Esophagus squamous epithelium (tissue), 5 donors: Measurements from ENCODE around the gene C9orf153. TPM values are rescaled to one million over a fixed set of nuclear protein-coding genes. Genes with fewer than 3 reads are reported as not detected.

Experiments used
- DNase-seq: peaks from one replicate; lab custom pipeline; 2025; lab: John Stamatoyannopoulos, UW
- H3K27ac ChIP-seq, 4 donors: fragments of 200-600 bp; sonication (generic); one replicate each; pipeline ENCODE4 v1.5.1; 2016 to 2019; ENCODE audit warnings: mild to moderate bottlenecking in 1 of 4
- H3K27me3 ChIP-seq, 4 donors: fragments of 200-600 bp; sonication (generic); 1 replicate in 3 of 4; 2 replicates in 1 of 4; pipeline versions ENCODE4 v1.5.1 to v1.6.0; 2017 to 2021; ENCODE audit warnings: antibody characterized with exemption in 1 of 4
- H3K36me3 ChIP-seq, 3 donors: fragments of 200-600 bp; sonication (generic); one replicate each; pipeline ENCODE4 v1.5.1; 2016 to 2019
- H3K4me1 ChIP-seq, 3 donors: fragments of 200-600 bp; sonication (generic); one replicate each; pipeline ENCODE4 v1.5.1; 2017 to 2019
- H3K4me3 ChIP-seq, 4 donors: fragments of 200-600 bp; sonication (generic); 1 replicate in 3 of 4; 2 replicates in 1 of 4; pipeline ENCODE4 v1.5.1; 2016 to 2019; ENCODE audit warnings: mild to moderate bottlenecking in 2 of 4, moderate library complexity in 1 of 4
- H3K9me3 ChIP-seq, 3 donors: fragments of 200-600 bp; sonication (generic); one replicate each; pipeline ENCODE4 v1.5.1; 2016 to 2019
- POLR2A ChIP-seq, 4 donors: fragments of 450-650 bp; IDR thresholded peaks; one replicate each; pipeline ENCODE4 v1.6.1; 2017; ENCODE audit warnings: antibody characterized with exemption in 4 of 4, mild to moderate bottlenecking in 4 of 4, moderate library complexity in 3 of 4
- WGBS, 2 donors: methylation state at CpG; one replicate each; pipeline ENCODE4 v1.1.5; 2018; 5-methylcytosine and 5-hydroxymethylcytosine counted together
- intact Hi-C: fragments of 100-400 bp; cut with DNase I; formaldehyde crosslinking; loops from one replicate; pipeline ENCODE4 v1.15.0; 2022
- total RNA-seq, 4 donors: library from RNA; depleted of rRNA; stranded (reverse); fragments of >200 nt; gene quantifications; one replicate each; pipeline ENCODE4 v1.1.0, GENCODE V29; 2016
- TF ChIP-seq, protein P1 (sequence below), 6 experiments: fragments of 450-650 bp in 4 of 6; fragments of 200-600 bp in 2 of 6; sonication (generic) in 2 of 6; IDR thresholded peaks; one replicate each; pipeline ENCODE4 v1.5.1; 2016 to 2019; ENCODE audit warnings: antibody characterized with exemption in 6 of 6, mild to moderate bottlenecking in 4 of 6, moderate library complexity in 4 of 6
- donor health status: DM: yes; HTN: yes; CAD: no.

C9orf153 gene
- total RNA-seq, 4 donors from 2014 or later: not detected

DNA sequence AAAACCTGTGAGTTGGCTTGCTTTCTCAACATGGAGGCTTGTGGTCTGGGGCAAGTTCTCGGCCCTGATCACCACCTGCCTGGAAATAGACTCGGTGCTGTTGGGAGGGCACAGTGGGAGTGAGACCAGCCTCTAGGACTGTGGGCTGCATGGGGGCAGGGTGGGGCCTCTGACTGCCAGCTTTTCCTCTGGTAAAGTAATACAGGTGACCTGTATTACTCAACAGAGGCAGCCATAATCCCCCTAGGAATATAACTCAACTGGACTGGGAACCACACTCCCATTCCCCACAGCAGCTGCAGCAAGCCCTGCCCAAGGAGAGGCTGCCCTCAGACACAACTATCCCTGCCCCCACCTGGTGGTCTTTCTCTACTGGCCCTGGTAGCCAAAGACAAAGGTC is 72.8 kb downstream of the C9orf153 start:
- Histone ChIP-seq H3K27me3 (no peaks in the 10 kb centered on the region), H3K36me3 (no peaks in the 10 kb centered on the region), H3K9me3 (peaks cover 0 to under 1% (median 0%) of the 10 kb centered on the region in 3 donors), H3K27ac (no peak overlapping the region), H3K4me1 (no peaks in the 10 kb centered on the region), H3K4me3 (no peak overlapping the region)
- 67 to 75% methylated on average over 1 to 2 of the region's 2 CpGs for WGBS, 2 donors
- no peak for DNase-seq
- no peak for TF ChIP-seq POLR2A (IDR thresholded peaks at IDR 0.05)
- TF ChIP-seq, protein P1, sequence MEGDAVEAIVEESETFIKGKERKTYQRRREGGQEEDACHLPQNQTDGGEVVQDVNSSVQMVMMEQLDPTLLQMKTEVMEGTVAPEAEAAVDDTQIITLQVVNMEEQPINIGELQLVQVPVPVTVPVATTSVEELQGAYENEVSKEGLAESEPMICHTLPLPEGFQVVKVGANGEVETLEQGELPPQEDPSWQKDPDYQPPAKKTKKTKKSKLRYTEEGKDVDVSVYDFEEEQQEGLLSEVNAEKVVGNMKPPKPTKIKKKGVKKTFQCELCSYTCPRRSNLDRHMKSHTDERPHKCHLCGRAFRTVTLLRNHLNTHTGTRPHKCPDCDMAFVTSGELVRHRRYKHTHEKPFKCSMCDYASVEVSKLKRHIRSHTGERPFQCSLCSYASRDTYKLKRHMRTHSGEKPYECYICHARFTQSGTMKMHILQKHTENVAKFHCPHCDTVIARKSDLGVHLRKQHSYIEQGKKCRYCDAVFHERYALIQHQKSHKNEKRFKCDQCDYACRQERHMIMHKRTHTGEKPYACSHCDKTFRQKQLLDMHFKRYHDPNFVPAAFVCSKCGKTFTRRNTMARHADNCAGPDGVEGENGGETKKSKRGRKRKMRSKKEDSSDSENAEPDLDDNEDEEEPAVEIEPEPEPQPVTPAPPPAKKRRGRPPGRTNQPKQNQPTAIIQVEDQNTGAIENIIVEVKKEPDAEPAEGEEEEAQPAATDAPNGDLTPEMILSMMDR (IDR thresholded peaks at IDR 0.05): no peak
- intact Hi-C loops: no loop called here

DNA sequence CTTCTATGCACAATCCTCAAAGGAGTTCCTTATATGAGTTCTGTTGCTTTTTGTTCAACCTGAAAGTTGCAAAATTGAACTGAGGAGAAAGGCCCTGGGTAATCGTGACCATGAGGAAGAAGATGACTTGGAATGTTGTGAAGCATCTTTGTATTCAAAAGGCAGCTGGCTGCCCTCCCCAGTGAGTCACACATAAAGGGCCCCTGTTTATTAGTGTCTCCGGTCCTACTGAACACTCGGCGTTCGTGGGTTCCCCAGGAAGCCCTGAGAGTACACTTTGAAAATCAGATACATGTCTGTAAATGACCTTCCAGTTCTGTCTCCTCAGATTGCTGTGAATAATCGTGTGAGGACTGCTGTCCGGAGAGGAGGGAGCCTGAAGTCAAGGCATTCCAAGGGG is 73.6 kb downstream of the C9orf153 start:
- H3K36me3 ChIP-seq: no peaks in the 10 kb centered on the region
- no peaks in the 10 kb centered on the region for H3K9me3 ChIP-seq
- no peaks in the 10 kb centered on the region for H3K27me3 ChIP-seq
- intact Hi-C loops: no loop called here
- no peak overlapping the region for H3K4me3 ChIP-seq
- WGBS, 2 donors: 69 to 78% methylated on average over 7 of the region's 7 CpGs
- TF ChIP-seq POLR2A (IDR thresholded peaks at IDR 0.05): no peak
- TF ChIP-seq, protein P1 (IDR thresholded peaks at IDR 0.05): no peak
- H3K4me1 ChIP-seq: no peaks in the 10 kb centered on the region
- DNase-seq: no peak
- H3K27ac ChIP-seq: no peak overlapping the region

DNA sequence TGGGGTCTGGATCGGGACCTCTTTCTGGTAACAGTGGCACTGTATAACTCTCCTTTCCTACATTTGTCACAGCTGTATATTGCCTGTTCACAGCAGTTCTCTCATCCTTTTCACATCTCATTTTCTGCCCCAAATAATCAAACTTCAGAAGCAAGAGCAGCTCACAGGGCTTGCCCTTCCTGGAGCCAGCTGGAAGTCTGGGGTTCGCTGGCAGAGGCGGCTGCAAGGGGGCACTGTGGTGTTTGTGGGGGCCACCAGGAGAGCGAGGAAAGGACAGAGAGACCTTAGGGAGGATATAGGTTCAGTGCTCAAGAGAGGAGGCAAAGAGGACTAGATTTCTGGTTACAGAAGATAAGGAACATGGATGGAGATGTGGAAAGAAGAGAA is 75.3 kb downstream of the C9orf153 start:
- WGBS, 2 donors: 83 to 95% methylated on average over 2 to 3 of the region's 4 CpGs
- TF ChIP-seq, protein P1 (IDR thresholded peaks at IDR 0.05): no peak
- no peak for TF ChIP-seq POLR2A (IDR thresholded peaks at IDR 0.05)
- H3K27ac ChIP-seq: no peak overlapping the region

DNA sequence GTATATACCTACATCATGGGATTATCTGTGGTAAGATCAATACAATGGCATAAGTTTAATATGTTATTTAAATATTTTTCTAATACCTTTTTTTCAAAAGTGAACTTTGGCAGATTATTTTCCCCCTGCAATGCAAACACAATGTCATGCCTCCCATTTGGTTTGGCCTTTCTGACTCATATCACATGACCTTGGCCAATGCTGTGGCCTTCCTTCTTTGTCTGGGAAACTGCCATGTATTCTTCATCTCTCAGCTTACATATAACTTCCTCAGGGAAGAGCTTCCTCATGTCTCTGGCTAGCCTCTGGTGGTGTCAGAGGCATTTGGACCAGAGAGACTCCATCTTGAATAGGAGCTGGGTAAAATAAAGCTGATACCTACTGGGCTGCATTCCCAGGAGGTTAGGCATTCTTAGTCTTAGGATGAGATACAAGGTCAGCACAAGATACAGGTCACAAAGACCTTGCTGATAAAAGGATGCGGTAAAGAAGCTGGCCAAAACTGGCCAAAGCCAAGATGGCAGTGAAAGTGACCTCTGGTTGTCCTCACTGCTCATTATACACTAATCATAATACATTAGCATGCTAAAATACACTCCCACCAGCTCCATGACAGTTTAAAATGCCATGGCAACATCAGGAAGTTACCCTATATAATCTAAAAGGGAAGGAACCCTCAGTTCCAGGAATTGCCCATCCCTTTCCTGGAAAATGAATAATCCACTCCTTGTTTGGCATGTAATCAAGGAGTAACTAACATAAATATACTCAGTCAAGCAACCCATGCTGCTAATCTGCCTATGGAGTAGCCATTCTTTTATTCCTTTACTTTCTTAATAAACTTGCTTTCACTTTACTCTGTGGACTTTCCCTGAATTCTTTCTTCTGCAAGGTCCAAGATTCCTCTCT is 76.0 kb downstream of the C9orf153 start:
- 88 to 100% methylated on average over 1 of the region's 1 CpG for WGBS, 2 donors
- Histone ChIP-seq H3K9me3 (no peaks in the 10 kb centered on the region), H3K4me3 (no peak overlapping the region), H3K36me3 (no peaks in the 10 kb centered on the region), H3K27ac (no peak overlapping the region), H3K27me3 (no peaks in the 10 kb centered on the region), H3K4me1 (no peaks in the 10 kb centered on the region)
- intact Hi-C loops: no loop called here
- no peak for DNase-seq
- no peak for TF ChIP-seq POLR2A (IDR thresholded peaks at IDR 0.05)
- TF ChIP-seq, protein P1 (IDR thresholded peaks at IDR 0.05): no peak

More for the DNA sequence above, 75.3 kb downstream of the C9orf153 start:
- no peak for DNase-seq
- Histone ChIP-seq H3K36me3 (no peaks in the 10 kb centered on the region), H3K9me3 (no peaks in the 10 kb centered on the region), H3K27me3 (no peaks in the 10 kb centered on the region), H3K4me1 (no peaks in the 10 kb centered on the region), H3K4me3 (no peak overlapping the region)
- intact Hi-C loops: no loop called here
